ENCODE measurements around the gene RNF167.

Gene RNF167

DNA sequence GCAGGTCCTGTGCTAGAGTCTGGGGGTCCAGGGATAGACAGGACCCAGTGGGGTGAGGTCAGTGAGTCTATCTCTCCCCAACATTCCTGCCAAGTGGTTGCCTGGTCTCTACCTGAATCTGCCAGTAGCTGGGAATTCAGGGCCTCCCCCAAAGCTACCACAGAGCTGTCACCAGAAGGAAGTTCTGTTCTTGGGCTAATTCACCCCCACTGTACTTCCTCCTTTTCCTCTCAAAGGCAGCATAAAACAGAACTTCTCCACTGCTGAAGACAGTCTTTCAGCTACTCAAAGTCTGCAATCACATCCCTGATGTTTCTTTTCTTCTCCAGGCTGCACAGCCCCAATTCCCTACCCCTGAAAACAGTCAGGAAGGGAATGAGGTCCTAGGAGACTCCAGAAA, 38.7 kb downstream of the RNF167 start:
- no peak for DNase-seq (ENCODE audit: low read depth in 2 of 2)

GRCh38 chr17:4980644-4981216, 40.7 kb downstream of the RNF167 start:
- no peak for DNase-seq (ENCODE audit: low read depth in 2 of 2)

- no peak for DNase-seq (ENCODE audit: low read depth in 2 of 2)
Observed at GRCh38 chr17:4982305-4982704, 42.2 kb downstream of the RNF167 start.

DNA sequence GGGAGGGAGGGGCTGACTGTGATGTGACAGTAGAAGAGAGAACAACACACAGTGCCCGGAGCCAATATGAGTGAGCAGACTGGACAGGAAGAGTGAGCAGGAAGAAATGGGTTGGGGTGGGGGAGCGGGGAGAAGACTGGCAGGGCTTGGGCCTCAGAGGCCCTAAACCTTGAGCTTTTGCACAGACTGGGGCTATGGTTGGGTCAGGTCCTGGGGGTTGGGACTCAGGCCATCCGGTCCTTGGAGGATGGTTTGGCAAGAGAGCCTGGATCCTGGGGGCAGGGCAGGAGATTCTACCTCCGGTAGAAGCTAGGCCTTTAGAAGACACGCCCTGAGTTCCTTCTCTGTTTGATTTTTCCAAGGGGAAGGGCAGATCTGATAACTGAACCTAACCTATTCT, 46.3 kb downstream of the RNF167 start:
- no peak for DNase-seq (ENCODE audit: low read depth in 2 of 2)

DNA sequence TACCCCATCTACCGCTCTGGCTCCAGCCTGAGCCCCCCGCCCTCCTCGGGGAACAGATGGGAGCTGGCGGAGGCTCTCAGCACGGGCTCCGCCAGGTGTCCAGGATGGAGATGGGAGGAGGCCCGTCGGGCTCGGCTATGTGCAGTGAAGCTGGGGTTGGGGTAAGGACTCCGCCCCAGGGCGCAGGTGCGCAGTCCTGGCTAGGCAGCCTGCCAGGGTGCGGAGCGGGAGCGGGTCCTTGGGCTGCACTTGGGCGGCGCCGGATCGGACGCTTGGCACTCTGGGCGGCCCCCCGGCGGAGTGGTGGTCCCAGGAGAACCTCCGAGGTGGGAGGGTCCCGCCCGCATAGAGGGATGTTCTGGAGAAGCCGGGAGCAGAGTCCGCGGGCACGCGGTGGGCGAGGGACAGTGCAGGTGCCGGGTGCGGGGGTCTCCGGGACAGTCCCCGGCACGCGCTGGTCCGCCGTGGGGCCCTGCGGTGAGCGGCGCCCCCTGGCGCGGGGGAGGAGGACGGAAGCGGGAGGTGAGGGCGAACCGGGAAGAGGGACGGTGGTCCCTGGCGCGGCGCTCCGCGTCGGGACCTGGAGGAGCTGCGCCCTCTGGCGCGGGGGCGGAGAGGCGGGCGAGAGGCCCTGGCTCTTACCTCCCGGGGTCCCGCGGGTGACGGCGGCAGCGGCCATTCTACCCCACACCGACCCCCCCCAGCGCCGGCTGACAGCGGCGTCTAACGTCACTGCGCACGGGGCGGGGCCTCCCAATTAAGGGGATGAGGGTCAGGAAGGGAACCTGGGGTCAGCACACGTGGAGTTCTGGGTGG, 47.1 kb downstream of the RNF167 start, which contains the start of gene CAMTA2:
Gene CAMTA2, minus strand, starts transcription at position 725 of the 816 bp plus-strand sequence. CDS start 1,453 bp downstream, outside the sequence.
- DNase-seq (ENCODE audit: low read depth in 2 of 2), result peak; percentile 79 to 83

DNA sequence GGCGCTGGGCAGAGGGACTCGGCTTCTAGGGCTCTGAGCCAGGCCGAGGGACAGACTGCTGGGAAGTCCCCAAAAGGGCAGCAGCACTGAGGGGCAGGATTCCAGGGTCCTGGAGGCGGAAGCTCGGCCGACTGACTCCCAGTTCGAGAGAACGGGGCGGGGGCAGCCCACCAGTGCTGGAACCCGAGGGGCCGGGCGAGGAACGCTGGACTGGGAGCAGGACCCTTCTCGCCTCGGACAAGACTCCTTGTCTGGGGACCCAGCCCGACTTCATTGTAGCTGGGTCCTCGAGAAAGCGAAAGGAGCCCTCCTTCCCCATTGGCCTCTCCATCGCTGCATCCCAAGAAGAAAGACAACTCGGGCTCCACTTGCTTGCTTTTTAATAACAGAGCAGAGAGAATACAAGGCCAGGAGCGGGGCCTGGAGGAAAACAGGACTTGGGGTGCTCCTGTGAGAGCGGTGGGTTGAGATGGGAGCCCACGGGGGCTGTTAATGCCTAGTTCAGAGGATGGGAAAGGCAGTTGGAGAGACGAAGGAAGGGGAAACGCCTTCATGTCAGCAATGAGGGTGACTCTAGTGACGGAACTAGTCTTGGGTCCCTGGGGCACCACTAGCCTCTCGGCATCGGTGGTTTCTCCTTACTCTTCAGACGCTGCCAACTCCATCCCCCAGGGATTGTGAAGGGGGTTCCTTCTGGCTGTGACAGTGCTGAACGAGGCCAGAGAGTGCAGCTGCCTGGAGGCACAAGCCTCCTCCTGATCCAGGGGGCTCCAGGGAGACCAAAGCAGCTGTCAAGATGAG, 47.9 kb downstream of the RNF167 start:
- no peak for DNase-seq (ENCODE audit: low read depth in 2 of 2)

GRCh38 chr17:4994081-4994595, 54.1 kb downstream of the RNF167 start:
- DNase-seq (ENCODE audit: low read depth in 2 of 2), result no peak

Data from stimulated activated CD8-positive, alpha-beta memory T cell treated with anti-CD3 and anti-CD28 coated beads, Interleukin-15, amount 100 ng/mL, for 48 hours (primary cell).